ENCODE results near the gene MAT2B.
"Not testable (repeated sequence)": the region's sequence is repeated elsewhere in the genome, so short reads cannot be mapped to it uniquely, and the experiment has no call there.

The MAT2B gene

GRCh38 chr5:163506726-163507125, 1.3 kb downstream of the MAT2B start:
- peak overlapping the region; percentile 68 for H3K4me3 ChIP-seq (ENCODE audit: low read length)
- no peaks in the 10 kb centered on the region for H3K27me3 ChIP-seq (ENCODE audit: insufficient read depth, low read length)
- peaks cover 20% of the 10 kb centered on the region for H3K4me1 ChIP-seq (ENCODE audit: insufficient read depth, low read length)
- H3K36me3 ChIP-seq (ENCODE audit: insufficient read depth, low read length) = peaks cover 7% of the 10 kb centered on the region
- H3K9me3 ChIP-seq (ENCODE audit: low read length) = no peaks in the 10 kb centered on the region
- H2AFZ ChIP-seq (ENCODE audit: low read depth, low read length) = no peak overlapping the region

- no peak overlapping the region for H3K4me3 ChIP-seq (ENCODE audit: low read length)
- H3K9me3 ChIP-seq (ENCODE audit: low read length) = no peaks in the 10 kb centered on the region
Measured at GRCh38 chr5:163508753-163509152, 3.3 kb downstream of the MAT2B start.

GRCh38 chr5:163509291-163509951, 4.0 kb downstream of the MAT2B start:
- Histone ChIP-seq H2AFZ (ENCODE audit: low read depth, low read length) (no peak overlapping the region), H3K9me3 (ENCODE audit: low read length) (no peaks in the 10 kb centered on the region), H3K4me1 (ENCODE audit: insufficient read depth, low read length) (peaks cover 15% of the 10 kb centered on the region), H3K27me3 (ENCODE audit: insufficient read depth, low read length) (no peaks in the 10 kb centered on the region), H3K4me3 (ENCODE audit: low read length) (no peak overlapping the region), H3K36me3 (ENCODE audit: insufficient read depth, low read length) (peaks cover 33% of the 10 kb centered on the region)

More at GRCh38 chr5:163508753-163509152, 3.3 kb downstream of the MAT2B start:
- Histone ChIP-seq H3K27me3 (ENCODE audit: insufficient read depth, low read length) (no peaks in the 10 kb centered on the region), H2AFZ (ENCODE audit: low read depth, low read length) (no peak overlapping the region), H3K36me3 (ENCODE audit: insufficient read depth, low read length) (peaks cover 27% of the 10 kb centered on the region), H3K4me1 (ENCODE audit: insufficient read depth, low read length) (peaks cover 15% of the 10 kb centered on the region)

GRCh38 chr5:163512526-163512925, 7.1 kb downstream of the MAT2B start:
- Histone ChIP-seq H3K4me1 (ENCODE audit: insufficient read depth, low read length) (peaks cover 3% of the 10 kb centered on the region), H3K9me3 (ENCODE audit: low read length) (peaks cover 2% of the 10 kb centered on the region), H3K27me3 (ENCODE audit: insufficient read depth, low read length) (no peaks in the 10 kb centered on the region), H3K36me3 (ENCODE audit: insufficient read depth, low read length) (peaks cover 63% of the 10 kb centered on the region), H3K4me3 (ENCODE audit: low read length) (no peak overlapping the region), H2AFZ (ENCODE audit: low read depth, low read length) (no peak overlapping the region)

- H3K4me1 ChIP-seq (ENCODE audit: insufficient read depth, low read length) = no peaks in the 10 kb centered on the region
- H3K36me3 ChIP-seq (ENCODE audit: insufficient read depth, low read length) = peaks cover 11% of the 10 kb centered on the region
- no peak overlapping the region for H3K4me3 ChIP-seq (ENCODE audit: low read length)
- no peak overlapping the region for H2AFZ ChIP-seq (ENCODE audit: low read depth, low read length)
- peaks cover 3% of the 10 kb centered on the region for H3K9me3 ChIP-seq (ENCODE audit: low read length)
- no peaks in the 10 kb centered on the region for H3K27me3 ChIP-seq (ENCODE audit: insufficient read depth, low read length)
Measured at GRCh38 chr5:163525096-163525495, 19.7 kb downstream of the MAT2B start.

- H3K4me1 ChIP-seq (ENCODE audit: insufficient read depth, low read length) = no peaks in the 10 kb centered on the region
- H3K9me3 ChIP-seq (ENCODE audit: low read length) = peaks cover 3% of the 10 kb centered on the region
- H3K4me3 ChIP-seq (ENCODE audit: low read length) = no peak overlapping the region
- H3K36me3 ChIP-seq (ENCODE audit: insufficient read depth, low read length) = no peaks in the 10 kb centered on the region
- no peaks in the 10 kb centered on the region for H3K27me3 ChIP-seq (ENCODE audit: insufficient read depth, low read length)
- no peak overlapping the region for H2AFZ ChIP-seq (ENCODE audit: low read depth, low read length)
Measured at GRCh38 chr5:163529698-163530097, 24.3 kb downstream of the MAT2B start.

DNA sequence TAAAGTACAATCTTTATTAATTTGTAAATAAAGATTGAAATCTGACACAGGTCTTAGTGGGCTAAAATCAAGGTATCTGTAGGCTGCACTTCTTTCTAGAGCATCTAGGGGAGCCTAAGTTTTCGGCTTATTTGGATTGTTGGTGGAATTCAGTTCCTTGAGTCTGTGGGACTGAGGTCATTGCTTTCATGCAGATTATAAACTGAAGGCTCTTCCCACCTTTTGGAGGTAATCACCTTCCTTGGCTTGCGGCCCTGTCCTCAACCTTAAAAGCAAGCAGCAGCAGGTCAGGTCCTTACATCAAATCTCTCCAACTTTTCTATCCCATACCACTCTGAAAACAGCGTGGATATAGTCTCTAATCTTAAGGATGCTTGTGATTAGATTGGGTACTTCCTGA, 25.9 kb downstream of the MAT2B start:
- H2AFZ ChIP-seq (ENCODE audit: low read depth, low read length) = no peak overlapping the region
- no peaks in the 10 kb centered on the region for H3K36me3 ChIP-seq (ENCODE audit: insufficient read depth, low read length)
- peaks cover 3% of the 10 kb centered on the region for H3K9me3 ChIP-seq (ENCODE audit: low read length)
- no peak overlapping the region for H3K4me3 ChIP-seq (ENCODE audit: low read length)
- no peaks in the 10 kb centered on the region for H3K4me1 ChIP-seq (ENCODE audit: insufficient read depth, low read length)
- no peaks in the 10 kb centered on the region for H3K27me3 ChIP-seq (ENCODE audit: insufficient read depth, low read length)

- Histone ChIP-seq H3K4me3 (ENCODE audit: low read length) (no peak overlapping the region), H3K9me3 (ENCODE audit: low read length) (no peaks in the 10 kb centered on the region), H2AFZ (ENCODE audit: low read depth, low read length) (peak overlapping the region; percentile 55)
Measured at GRCh38 chr5:163532171-163533084, 27.0 kb downstream of the MAT2B start.

GRCh38 chr5:163533223-163533622, 27.8 kb downstream of the MAT2B start:
- no peaks in the 10 kb centered on the region for H3K4me1 ChIP-seq (ENCODE audit: insufficient read depth, low read length)
- H3K9me3 ChIP-seq (ENCODE audit: low read length) = no peaks in the 10 kb centered on the region
- no peak overlapping the region for H3K4me3 ChIP-seq (ENCODE audit: low read length)
- H3K36me3 ChIP-seq (ENCODE audit: insufficient read depth, low read length) = no peaks in the 10 kb centered on the region
- H2AFZ ChIP-seq (ENCODE audit: low read depth, low read length) = peak overlapping the region; percentile 55
- H3K27me3 ChIP-seq (ENCODE audit: insufficient read depth, low read length) = no peaks in the 10 kb centered on the region

More at GRCh38 chr5:163532171-163533084, 27.0 kb downstream of the MAT2B start:
- H3K36me3 ChIP-seq (ENCODE audit: insufficient read depth, low read length) = no peaks in the 10 kb centered on the region
- no peaks in the 10 kb centered on the region for H3K4me1 ChIP-seq (ENCODE audit: insufficient read depth, low read length)
- H3K27me3 ChIP-seq (ENCODE audit: insufficient read depth, low read length) = no peaks in the 10 kb centered on the region

DNA sequence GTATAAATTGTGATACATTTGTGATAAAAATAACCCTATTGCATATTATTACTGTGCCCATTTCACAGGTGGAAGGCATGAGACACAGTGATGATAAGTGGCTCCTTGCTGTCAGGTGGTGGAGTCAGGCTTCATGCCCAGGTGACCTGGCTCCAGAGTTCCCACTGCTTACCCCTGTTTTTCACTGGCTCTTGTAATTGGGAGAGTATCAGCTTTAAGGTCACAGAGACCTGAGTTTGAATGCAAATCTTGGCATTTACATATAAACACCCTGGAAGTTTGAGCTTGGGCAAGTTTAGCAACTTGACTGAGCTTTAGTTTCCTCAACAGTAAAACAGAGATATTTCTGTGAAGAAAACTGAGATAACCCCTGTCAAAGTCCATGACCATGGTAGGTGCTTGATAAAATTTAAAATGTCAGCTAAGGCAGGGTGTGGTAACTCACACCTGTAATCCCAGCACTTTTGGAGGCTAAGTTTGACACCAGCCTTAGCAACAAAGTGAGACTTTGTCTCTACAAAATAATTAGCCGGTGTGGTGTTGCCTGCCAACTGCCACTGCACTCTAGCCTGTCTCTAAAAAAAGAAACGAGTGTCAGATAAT, 29.2 kb downstream of the MAT2B start:
- Histone ChIP-seq H3K9me3 (ENCODE audit: low read length) (no peaks in the 10 kb centered on the region), H2AFZ (ENCODE audit: low read depth, low read length) (no peak overlapping the region), H3K36me3 (ENCODE audit: insufficient read depth, low read length) (no peaks in the 10 kb centered on the region), H3K4me1 (ENCODE audit: insufficient read depth, low read length) (no peaks in the 10 kb centered on the region), H3K27me3 (ENCODE audit: insufficient read depth, low read length) (no peaks in the 10 kb centered on the region), H3K4me3 (ENCODE audit: low read length) (no peak overlapping the region)

GRCh38 chr5:163535290-163535689, 29.9 kb downstream of the MAT2B start:
- H3K27me3 ChIP-seq (ENCODE audit: insufficient read depth, low read length) = no peaks in the 10 kb centered on the region
- H3K9me3 ChIP-seq (ENCODE audit: low read length) = no peaks in the 10 kb centered on the region
- no peak overlapping the region for H3K4me3 ChIP-seq (ENCODE audit: low read length)
- H3K4me1 ChIP-seq (ENCODE audit: insufficient read depth, low read length) = no peaks in the 10 kb centered on the region
- H3K36me3 ChIP-seq (ENCODE audit: insufficient read depth, low read length) = no peaks in the 10 kb centered on the region
- H2AFZ ChIP-seq (ENCODE audit: low read depth, low read length) = no peak overlapping the region

- H3K36me3 ChIP-seq (ENCODE audit: insufficient read depth, low read length); H3K27me3 ChIP-seq (ENCODE audit: insufficient read depth, low read length); H2AFZ ChIP-seq (ENCODE audit: low read depth, low read length); H3K4me1 ChIP-seq (ENCODE audit: insufficient read depth, low read length); H3K9me3 ChIP-seq (ENCODE audit: low read length); H3K4me3 ChIP-seq (ENCODE audit: low read length): not testable (repeated sequence)
Measured at GRCh38 chr5:163536442-163536841, 31.0 kb downstream of the MAT2B start.

DNA sequence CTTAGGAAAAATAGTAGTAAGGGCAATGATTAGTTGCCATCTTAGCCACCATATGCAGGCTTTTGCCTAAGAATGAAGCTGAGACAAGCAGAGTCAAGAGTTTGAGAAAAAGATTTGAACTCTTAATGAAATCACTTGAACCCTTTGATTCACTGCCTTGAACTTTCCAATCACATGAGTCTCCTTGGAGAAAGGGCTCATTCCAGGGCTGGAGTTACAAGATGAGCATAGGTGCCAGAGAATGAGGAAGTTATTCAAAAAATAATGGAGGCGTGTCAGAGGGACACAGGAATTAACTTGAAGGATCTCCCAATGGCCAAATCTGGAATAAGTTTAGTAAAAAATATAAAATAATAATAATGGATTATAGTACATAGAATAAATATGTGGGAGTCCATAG, 35.3 kb downstream of the MAT2B start:
- H2AFZ ChIP-seq (ENCODE audit: low read depth, low read length) = no peak overlapping the region
- H3K27me3 ChIP-seq (ENCODE audit: insufficient read depth, low read length) = no peaks in the 10 kb centered on the region
- no peaks in the 10 kb centered on the region for H3K9me3 ChIP-seq (ENCODE audit: low read length)
- no peak overlapping the region for H3K4me3 ChIP-seq (ENCODE audit: low read length)
- H3K36me3 ChIP-seq (ENCODE audit: insufficient read depth, low read length) = no peaks in the 10 kb centered on the region
- H3K4me1 ChIP-seq (ENCODE audit: insufficient read depth, low read length) = peaks cover 6% of the 10 kb centered on the region

All from neuron (in vitro differentiated cells).